ENCODE results near the gene LOXHD1.

Gene LOXHD1

DNA sequence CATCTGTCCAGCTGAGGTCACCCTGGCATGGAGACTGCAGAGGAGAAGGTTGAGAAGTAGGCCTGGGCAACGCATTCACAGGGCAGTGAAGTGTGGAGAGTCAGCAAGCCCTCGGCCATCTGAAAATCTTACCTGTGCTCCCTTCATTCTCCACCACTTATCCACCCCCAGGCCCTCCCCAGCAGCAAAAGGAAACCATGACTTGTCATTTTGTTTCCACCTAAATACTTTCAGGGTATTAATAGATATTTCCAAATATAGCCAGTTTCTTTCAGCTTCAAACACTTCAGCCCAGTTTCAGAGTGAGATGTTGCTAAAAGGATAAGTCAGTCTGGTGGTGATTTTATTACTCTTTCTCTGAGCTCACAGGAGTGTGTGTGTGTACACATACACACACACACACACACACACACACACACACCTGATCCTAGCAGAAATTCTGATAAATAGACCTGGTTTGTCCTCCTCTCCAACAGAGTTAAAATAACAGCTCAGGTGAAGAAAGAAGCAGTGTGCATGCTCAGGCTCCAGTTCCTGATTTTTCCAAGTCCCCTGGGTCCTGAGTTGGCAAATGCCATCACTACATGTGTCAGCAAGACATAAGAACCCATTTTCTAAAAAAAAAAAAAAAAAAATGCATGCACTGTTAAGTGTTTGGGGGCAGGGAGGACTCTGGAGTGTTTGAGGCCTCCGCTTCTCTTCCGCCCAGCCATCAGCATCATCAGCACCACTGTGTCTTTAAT, 82.8 kb downstream of the LOXHD1 start:
- no peak for DNase-seq (ENCODE audit: low spot score)

DNA sequence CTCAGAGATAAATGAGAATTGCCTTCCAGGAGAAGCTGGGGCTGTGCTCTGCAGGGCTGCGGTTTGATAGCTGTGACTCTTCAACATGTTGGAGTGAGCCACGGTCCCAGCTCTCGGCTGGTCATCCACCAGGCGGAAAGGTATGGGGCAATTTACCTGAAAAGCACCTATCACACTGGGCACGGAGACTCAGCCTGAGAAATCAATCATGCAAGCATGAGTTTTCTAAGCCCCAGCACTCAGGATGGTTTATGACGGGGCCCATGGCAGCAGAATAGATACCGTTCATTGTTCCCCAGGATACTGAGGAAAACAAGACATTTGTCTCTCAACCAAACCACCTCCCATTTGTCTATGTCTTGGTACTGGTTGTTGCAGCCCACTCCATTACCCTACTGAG, 83.9 kb downstream of the LOXHD1 start:
- DNase-seq (ENCODE audit: low spot score) = no peak

- DNase-seq (ENCODE audit: low spot score) = no peak
These were observed 85.3 kb downstream of the LOXHD1 start for GRCh38 chr18:46571756-46572155.

GRCh38 chr18:46570666-46571065, 86.4 kb downstream of the LOXHD1 start:
- no peak for DNase-seq (ENCODE audit: low spot score)

DNA sequence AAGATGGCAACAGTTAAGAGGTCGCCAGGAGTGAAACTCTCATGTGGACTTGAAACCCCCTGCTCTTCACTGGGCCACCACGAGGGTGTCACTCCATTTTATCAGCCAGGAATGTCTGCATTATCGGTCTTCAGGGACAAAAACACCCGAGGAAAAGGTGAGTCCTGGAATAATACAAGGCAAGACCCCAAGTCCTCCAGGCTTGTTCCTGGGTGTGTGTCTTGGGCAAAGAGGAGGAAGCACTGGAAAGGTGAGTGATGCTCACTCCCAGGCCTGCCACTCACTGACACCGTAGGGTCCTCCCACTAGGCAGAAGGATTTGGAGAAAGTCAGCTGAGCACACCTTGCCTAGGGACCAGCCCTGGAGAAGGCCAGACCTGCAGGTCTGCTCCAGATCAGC, 86.9 kb downstream of the LOXHD1 start:
- DNase-seq (ENCODE audit: low spot score) = no peak

DNA sequence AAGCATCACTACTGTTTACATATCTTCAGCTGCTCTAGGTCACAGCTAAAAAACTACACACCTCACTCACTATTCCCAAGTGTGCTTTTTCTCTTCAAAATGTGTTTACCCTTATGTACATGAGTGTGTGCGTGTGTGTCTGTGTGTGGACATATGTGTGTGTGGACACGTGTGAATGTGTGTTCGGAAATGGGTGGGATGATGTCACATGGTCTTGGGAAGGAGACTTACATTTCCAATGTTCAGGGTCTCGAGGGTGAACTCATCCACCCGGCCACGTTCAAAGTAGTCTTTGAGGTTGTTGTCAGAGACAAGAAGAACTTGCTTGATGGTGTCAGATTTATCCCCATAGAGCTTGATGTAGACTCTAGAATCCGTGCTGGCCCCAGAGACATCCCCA, 87.8 kb downstream of the LOXHD1 start:
- DNase-seq (ENCODE audit: low spot score) = no peak

- DNase-seq (ENCODE audit: low spot score) = no peak
These were observed 89.8 kb downstream of the LOXHD1 start for GRCh38 chr18:46567196-46567595.

GRCh38 chr18:46566111-46566510, 90.9 kb downstream of the LOXHD1 start:
- DNase-seq (ENCODE audit: low spot score) = no peak

GRCh38 chr18:46565256-46565655, 91.8 kb downstream of the LOXHD1 start:
- no peak for DNase-seq (ENCODE audit: low spot score)

GRCh38 chr18:46563317-46563716, 93.7 kb downstream of the LOXHD1 start:
- no peak for DNase-seq (ENCODE audit: low spot score)

DNA sequence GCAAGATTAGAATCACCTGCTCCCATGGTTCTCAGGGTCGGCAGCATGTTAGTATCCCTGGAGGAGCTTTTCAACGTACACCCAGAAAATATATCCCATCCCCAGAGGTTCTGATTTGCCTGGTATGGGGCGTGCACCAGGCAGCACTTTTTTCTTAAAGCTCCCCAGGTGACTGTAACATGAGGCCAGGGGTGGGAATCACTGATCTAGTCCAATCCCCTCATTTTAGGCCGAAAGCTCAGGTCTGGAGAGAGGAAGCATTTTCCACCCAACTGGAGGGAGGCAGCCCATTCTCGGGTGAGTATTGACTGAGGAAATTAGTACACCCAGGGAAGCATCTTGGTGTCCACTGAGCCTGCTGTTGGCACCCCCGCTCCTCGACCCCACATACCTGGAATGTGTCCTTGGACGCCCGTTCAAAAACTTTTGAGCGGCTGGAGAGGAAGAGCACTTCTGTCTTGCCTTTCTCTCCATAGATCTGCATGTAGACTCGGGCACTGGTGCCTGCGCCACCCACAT, 94.3 kb downstream of the LOXHD1 start:
- DNase-seq (ENCODE audit: low spot score) = no peak

DNA sequence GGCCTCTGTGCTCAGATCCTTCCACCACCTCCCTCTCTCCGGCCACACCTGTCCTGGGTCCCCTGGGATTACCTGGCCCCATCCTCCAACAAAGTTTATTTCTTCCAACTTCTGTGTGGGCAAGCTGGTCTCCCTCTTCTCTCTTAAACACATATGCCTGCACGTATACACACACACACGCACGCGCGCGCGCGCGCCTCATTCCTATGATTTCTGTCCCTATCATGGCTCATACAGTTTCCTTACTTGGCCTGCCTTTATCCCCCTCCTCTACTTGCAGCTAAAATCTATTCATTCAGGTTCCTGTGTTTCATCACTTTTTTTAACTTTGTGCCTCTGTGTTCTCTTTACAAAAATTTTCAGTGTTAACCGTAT, 96.4 kb downstream of the LOXHD1 start:
- no peak for DNase-seq (ENCODE audit: low spot score)

DNA sequence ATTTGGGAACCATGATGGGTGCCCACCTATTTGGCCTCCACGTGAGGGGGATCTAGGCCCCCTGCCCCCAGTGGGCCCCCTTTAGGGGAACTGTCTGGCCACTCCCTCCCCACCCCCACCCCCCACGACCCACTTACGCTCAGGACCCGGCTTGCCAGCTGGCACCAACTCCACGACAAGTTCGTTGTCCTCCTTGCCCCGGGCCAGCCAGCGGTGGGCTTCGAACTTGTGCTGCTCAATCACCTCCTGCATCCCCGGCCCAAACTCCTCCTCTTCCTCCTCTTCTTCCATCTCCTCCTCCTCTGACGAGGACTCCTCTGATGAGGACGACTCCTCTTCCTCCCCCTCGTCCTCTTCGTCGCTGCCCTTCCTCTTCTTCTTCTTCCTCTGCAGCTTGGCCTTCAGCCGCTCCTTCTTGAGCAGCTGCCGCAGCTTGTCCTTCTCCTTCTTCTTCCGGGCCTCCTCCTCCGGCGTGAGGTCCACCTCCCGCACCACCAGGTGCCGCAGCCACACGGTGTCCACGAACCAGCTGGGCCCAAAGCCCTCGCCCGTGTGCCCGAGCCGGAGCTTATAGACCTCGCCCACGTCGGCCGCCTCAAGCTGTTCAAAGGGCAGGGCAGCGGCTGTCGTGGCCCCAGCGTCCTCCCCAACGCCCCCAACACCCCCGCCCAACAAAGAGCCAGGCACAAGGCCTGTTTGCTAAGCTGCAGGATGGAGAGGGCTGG, 96.9 kb downstream of the LOXHD1 start:
- DNase-seq (ENCODE audit: low spot score) = no peak

- no peak for DNase-seq (ENCODE audit: low spot score)
These were observed 97.7 kb downstream of the LOXHD1 start for GRCh38 chr18:46559296-46559695.

DNA sequence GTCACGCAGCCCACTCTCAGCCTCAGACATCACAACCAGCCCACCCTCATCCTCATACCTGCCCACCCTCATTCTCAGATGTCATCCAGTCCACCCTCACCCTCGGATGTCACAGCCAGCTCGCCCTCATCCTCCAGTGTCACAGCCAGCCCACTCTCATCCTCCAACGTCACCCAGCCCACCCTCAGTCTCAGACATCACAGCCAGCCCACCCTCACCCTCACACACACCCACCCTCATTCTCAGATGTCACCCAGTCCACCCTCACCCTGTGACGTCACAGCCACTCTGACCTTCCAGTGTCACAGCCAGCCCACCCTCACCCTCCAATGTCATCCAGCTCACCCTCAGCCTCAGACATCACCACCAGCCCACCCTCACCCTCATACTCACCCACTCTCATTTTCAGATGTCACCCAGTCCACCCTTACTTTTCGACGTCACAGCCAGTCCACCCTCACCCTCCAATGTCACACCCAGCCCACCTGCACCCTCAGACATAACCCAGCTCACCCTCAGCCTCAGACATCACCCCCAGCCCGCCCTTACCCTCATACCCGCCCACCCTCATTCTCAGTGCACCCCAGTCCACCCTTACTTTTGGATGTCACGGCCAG, 100.3 kb downstream of the LOXHD1 start:
- DNase-seq (ENCODE audit: low spot score) = no peak

DNA sequence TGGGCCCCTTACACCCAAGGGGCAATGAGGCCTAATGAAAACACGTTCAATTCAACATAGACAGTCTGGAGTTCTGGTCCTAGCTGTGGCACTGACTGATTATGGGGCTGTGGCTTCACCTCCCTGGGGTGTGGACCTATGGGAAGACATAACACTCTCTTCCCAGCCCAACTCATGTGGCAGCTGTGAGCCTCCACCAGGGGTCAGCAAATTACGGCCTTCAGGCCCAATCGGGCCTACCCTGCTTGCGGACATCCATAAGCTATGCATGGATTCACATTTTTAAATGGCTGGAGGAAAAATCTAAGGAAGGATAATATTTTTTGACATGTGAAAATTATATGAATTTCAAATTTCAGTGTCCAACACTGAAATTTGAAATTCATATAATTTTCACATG, 101.3 kb downstream of the LOXHD1 start:
- peak; percentile 14 for DNase-seq (ENCODE audit: low spot score)

DNA sequence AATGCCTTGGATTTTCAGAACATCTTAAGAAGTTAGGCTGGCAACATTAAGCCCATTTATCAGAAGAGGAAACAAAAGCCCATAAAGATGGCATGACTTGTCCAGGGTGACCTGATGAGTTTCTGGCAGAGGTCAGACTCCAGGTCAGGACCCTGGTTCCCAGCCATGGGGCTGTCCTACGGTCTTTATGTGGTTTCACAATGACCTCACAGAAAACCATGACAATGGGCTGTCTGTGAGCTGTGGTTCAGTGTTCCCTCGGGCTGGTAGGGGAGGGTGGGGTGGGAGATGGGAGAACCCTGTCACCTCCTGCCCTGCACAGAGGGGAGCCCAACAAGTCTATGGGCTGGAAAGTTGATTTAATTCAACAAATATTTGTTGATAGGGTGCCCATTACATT, 101.8 kb downstream of the LOXHD1 start:
- no peak for DNase-seq (ENCODE audit: low spot score)

GRCh38 chr18:46554406-46555080, 102.5 kb downstream of the LOXHD1 start:
- DNase-seq (ENCODE audit: low spot score) = no peak

DNA sequence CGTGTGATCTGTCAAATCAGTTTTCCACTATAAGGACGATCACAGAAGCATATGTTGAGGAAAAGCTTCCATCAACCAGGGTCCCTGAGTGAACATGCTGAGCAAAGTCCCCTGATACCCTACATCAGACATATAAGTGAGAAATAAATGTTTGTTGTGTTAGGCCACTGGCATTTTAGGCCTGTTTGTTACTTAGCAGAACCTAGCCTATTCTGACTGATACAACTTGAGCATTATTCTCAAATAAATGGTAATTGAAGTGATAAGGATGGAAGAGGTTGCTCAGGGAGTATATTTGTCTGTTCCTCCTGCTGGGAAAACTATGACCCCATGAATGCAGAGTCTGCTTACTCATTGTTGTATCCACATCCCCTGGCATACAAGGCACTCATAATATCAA, 106.4 kb downstream of the LOXHD1 start:
- DNase-seq (ENCODE audit: low spot score) = no peak

- no peak for DNase-seq (ENCODE audit: low spot score)
These were observed 109.5 kb downstream of the LOXHD1 start for GRCh38 chr18:46547520-46547919.

GRCh38 chr18:46546111-46546640, 110.8 kb downstream of the LOXHD1 start:
- DNase-seq (ENCODE audit: low spot score) = no peak

DNA sequence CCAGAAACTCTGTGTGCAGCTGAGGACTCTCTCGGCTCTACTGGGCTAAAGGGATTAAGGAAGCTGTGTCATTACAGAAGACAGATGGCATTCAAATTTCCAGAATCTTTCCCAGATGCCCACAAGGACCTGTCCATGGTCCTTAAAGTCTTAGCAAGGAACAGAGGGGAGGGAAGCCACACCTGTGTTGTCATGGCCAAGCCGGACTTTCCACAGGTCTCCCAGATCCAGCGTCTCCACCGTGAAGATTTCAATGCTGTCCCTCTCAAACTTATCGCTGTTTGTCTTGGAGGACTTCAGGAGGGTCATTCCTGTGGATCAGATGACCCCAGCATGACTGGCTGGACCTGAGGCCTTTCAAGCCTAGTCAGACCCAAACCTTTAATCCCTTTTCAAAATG, 114.5 kb downstream of the LOXHD1 start:
- no peak for DNase-seq (ENCODE audit: low spot score)

Data from cerebellar cortex (tissue), 1 donor.